Activated T-helper 1 cell treated with anti-CD3 and anti-CD28 coated beads, Interleukin-12 subunit alpha, Interleukin-12 subunit beta, Interleukin-2, Interleukin-4 antibody, amounts not matched to agents 30 ng/mL and 10 ng/mL and 1 ng/mL, durations not matched to agents 14 hours and 24 hours and 36 hours (primary cell): ENCODE data around the gene AFF4. TPM values are rescaled to one million over a fixed set of nuclear protein-coding genes. Genes with fewer than 3 reads are reported as not detected.
"Not testable (repeated sequence)": the region's sequence is repeated elsewhere in the genome, so short reads cannot be mapped to it uniquely, and the experiment has no call there.

Source experiments
- DNase-seq: peaks from one replicate; pipeline ENCODE4 v3.0.0; 2021; ENCODE audit warnings: low spot score
- H3K27ac Mint-ChIP-seq: one replicate; pipeline ENCODE4 v1.8.0; 2021; ENCODE audit warnings: mild to moderate bottlenecking, mixed read lengths
- H3K27me3 Mint-ChIP-seq: one replicate; pipeline ENCODE4 v1.8.0; 2022; ENCODE audit warnings: mild to moderate bottlenecking, moderate library complexity, mixed read lengths; ENCODE audit not compliant: insufficient read depth
- H3K36me3 Mint-ChIP-seq: one replicate; pipeline ENCODE4 v1.8.0; 2021; ENCODE audit warnings: low read depth, mixed read lengths
- H3K4me1 Mint-ChIP-seq: one replicate; pipeline ENCODE4 v1.8.0; 2021; ENCODE audit warnings: low read depth, mixed read lengths
- H3K4me3 Mint-ChIP-seq: one replicate; pipeline ENCODE4 v1.8.0; 2021; ENCODE audit warnings: mild to moderate bottlenecking, moderate library complexity, mixed read lengths
- H3K9me3 Mint-ChIP-seq: one replicate; pipeline ENCODE4 v1.8.0; 2021; ENCODE audit warnings: mixed read lengths
- intact Hi-C: fragments of 100-400 bp; cut with micrococcal nuclease; formaldehyde crosslinking; loops from one replicate; pipeline ENCODE4 v1.15.1; 2024
- total RNA-seq: library from RNA; stranded (reverse); gene quantifications from 2 replicates; pipeline ENCODE4 v1.2.3, GENCODE V29; 2022

The AFF4 gene
- total RNA-seq, 1 donor from 2014 or later, result 40.9 TPM

- H3K36me3 Mint-ChIP-seq, H3K9me3 Mint-ChIP-seq, intact Hi-C loops, H3K27me3 Mint-ChIP-seq, H3K27ac Mint-ChIP-seq, DNase-seq, H3K4me3 Mint-ChIP-seq: not testable (repeated sequence)
- H3K4me1 Mint-ChIP-seq, result peaks cover 18% of the 10 kb centered on the region
Observed at GRCh38 chr5:132945315-132945714, 18.1 kb downstream of the AFF4 start.

DNA sequence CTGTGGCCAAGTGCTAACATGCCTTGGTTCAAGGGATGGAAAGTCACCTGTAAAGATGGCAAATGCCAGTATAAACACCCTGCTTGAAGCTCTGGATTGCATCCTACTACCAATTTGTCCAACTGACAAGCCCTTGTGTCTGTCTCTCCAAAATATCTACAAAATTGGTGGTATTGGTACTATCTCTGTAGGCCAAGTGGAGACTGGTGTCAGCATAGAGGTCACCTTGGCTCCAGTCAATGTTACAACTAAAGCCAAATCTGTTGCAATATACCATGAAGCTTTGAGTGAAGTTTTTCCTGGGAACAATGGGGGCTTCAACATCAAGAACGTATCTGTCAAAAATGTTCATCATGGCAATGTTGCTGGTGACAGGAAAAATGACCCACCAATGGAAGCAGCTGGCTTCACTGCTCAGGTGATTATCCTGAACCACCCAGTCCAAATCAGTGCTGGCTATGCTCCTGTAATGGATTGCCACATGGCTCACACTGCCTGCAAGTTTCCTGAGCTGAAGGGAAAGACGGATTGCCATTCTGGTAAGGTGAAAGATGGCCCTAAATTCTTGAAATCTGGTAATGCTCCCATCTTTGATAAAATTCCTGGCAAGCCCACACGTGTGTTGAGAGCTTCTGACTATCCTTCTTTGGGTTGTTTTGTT is 19.9 kb downstream of the AFF4 start:
- DNase-seq, result no peak
- H3K36me3 Mint-ChIP-seq, result no peaks in the 10 kb centered on the region
- no peaks in the 10 kb centered on the region for H3K27me3 Mint-ChIP-seq
- no peak overlapping the region for H3K27ac Mint-ChIP-seq
- intact Hi-C loops, result no loop called here
- no peak overlapping the region for H3K4me3 Mint-ChIP-seq
- no peaks in the 10 kb centered on the region for H3K9me3 Mint-ChIP-seq
- H3K4me1 Mint-ChIP-seq, result peaks cover 13% of the 10 kb centered on the region

DNA sequence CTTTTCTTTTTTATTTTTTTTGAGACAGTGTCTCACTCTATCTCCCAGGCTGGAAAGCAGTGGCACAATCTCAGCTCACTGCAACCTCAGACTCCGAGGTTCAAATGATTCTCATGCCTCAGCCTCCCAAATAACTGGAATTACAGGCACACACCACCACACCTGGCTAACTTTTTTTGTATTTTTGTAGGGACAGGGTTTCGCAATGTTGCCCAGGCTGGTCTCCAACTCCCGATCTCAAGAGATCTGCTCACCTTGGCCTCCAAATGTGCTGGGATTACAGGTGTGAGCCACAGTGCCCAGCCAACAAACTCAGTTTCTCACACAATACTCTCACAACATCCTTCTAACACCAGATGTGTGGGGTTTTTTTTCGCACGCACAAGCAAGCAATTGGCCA is 22.1 kb downstream of the AFF4 start:
- Mint-ChIP-seq H3K4me1 (peaks cover 4% of the 10 kb centered on the region), H3K4me3 (no peak overlapping the region), H3K27me3 (no peaks in the 10 kb centered on the region), H3K27ac (no peak overlapping the region), H3K9me3 (no peaks in the 10 kb centered on the region), H3K36me3 (peaks cover 6% of the 10 kb centered on the region)
- intact Hi-C loops, result no loop called here
- no peak for DNase-seq

DNA sequence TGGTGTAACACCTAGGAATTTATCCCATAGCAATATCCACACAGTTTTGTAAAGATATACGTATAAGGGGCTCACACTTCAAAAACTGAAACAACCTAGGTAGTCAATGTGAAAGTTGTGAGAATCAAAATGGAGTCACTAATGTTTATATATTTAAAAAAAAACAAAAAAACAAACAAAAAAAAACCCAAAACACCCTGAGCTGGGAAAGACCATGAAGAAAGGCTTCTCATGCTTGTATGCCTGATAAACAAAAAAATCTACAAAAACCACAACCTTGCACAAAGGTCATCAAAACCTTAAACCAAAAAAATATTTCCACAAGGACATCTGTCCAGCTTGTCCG is 35.4 kb downstream of the AFF4 start:
- H3K27me3 Mint-ChIP-seq, result no peaks in the 10 kb centered on the region
- DNase-seq, result no peak
- intact Hi-C loops, result no loop called here
- H3K36me3 Mint-ChIP-seq, result peaks cover 45% of the 10 kb centered on the region
- no peak overlapping the region for H3K4me3 Mint-ChIP-seq
- no peaks in the 10 kb centered on the region for H3K9me3 Mint-ChIP-seq
- H3K27ac Mint-ChIP-seq, result no peak overlapping the region
- H3K4me1 Mint-ChIP-seq, result no peaks in the 10 kb centered on the region

DNA sequence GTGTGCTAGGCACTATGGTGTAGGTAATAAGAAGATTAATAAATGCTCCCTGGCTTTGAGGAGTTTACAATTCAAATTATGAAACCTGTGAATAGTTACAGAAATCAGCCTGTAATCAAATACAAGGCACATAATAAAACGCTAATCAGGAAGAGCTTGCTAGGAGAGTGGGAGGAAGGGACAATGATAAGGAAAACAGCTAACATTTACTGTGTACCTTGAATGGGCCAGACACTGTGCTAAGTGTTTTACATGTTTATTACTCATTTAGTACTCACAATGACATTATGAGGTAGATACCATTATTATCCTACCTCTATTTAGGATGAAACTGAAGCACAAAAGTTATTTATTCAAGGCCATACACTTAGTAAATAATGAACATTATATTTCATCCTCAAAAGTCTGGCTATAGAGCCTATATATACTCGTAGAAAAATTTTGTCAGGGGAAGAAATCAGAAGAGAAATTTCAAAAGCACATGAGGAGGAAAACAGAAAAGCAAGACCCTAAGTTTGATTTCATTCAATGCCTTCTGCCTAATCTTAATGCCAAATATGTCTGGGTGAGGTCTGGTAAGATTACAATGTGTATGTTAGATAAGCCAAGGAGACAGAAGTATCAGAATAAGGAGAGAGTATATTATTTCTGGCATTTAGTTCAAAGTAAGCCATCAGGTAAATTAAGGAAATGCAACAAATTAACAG is 35.9 kb downstream of the AFF4 start:
- H3K36me3 Mint-ChIP-seq, result peaks cover 40% of the 10 kb centered on the region
- no peak for DNase-seq
- no peaks in the 10 kb centered on the region for H3K27me3 Mint-ChIP-seq
- intact Hi-C loops, result no loop called here
- H3K4me1 Mint-ChIP-seq, result no peaks in the 10 kb centered on the region
- H3K27ac Mint-ChIP-seq, result no peak overlapping the region
- H3K4me3 Mint-ChIP-seq, result no peak overlapping the region
- no peaks in the 10 kb centered on the region for H3K9me3 Mint-ChIP-seq

GRCh38 chr5:132926437-132926836 is 37.0 kb downstream of the AFF4 start:
- Mint-ChIP-seq H3K9me3 (no peaks in the 10 kb centered on the region), H3K27me3 (no peaks in the 10 kb centered on the region), H3K27ac (no peak overlapping the region), H3K4me3 (no peak overlapping the region), H3K36me3 (peaks cover 40% of the 10 kb centered on the region), H3K4me1 (no peaks in the 10 kb centered on the region)
- intact Hi-C loops, result no loop called here
- DNase-seq, result no peak

DNA sequence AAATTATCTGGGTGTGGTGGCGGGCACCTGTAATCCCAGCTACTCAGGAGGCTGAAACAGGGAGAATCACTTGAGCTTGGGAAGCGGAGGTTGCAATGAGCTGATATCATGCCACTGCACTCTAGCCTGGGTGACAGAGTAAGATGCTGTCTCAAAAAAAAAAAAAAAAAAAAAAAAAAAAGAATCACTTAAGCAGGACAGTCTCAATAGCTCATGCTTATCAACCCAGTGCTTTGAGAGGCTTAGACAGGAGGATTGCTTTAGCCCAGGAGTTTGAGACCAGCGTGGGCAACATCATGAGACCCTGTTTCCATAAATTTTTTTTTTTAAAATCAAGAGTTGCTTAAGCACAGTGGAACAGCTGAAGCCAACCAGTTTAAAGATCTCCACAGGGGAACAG is 47.3 kb downstream of the AFF4 start:
- intact Hi-C loops, result no loop called here
- H3K27me3 Mint-ChIP-seq, result no peaks in the 10 kb centered on the region
- no peaks in the 10 kb centered on the region for H3K9me3 Mint-ChIP-seq
- no peak overlapping the region for H3K4me3 Mint-ChIP-seq
- H3K27ac Mint-ChIP-seq, result no peak overlapping the region
- DNase-seq, result no peak
- H3K36me3 Mint-ChIP-seq, result peaks cover 19% of the 10 kb centered on the region
- H3K4me1 Mint-ChIP-seq, result no peaks in the 10 kb centered on the region

DNA sequence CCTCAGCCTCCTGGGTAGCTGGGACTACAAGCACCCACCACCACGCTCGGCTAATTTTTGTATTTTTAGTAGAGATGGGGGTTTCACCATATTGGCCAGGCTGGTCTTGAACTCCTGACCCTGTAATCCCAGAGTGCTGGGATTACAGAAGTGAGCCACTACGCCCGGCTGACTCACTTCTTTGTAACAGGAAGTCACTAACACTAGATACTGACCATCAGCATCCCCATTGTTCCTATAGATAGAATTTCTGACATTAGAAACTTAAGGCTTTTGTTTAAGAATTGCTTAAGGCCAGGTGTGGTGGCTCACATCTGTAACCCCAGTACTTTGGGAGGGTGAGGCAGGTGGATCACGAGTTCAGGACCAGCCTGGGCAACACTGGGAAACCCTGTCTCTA is 47.8 kb downstream of the AFF4 start:
- no peak for DNase-seq
- H3K27me3 Mint-ChIP-seq, result no peaks in the 10 kb centered on the region
- peaks cover 20% of the 10 kb centered on the region for H3K36me3 Mint-ChIP-seq
- intact Hi-C loops, result no loop called here
- no peak overlapping the region for H3K27ac Mint-ChIP-seq
- H3K4me3 Mint-ChIP-seq, result no peak overlapping the region
- H3K4me1 Mint-ChIP-seq, result no peaks in the 10 kb centered on the region
- H3K9me3 Mint-ChIP-seq, result no peaks in the 10 kb centered on the region

GRCh38 chr5:132909702-132910101 is 53.7 kb downstream of the AFF4 start:
- H3K36me3 Mint-ChIP-seq, result peaks cover 17% of the 10 kb centered on the region
- no peak for DNase-seq
- intact Hi-C loops, result no loop called here
- H3K4me3 Mint-ChIP-seq, result no peak overlapping the region
- H3K27me3 Mint-ChIP-seq, result no peaks in the 10 kb centered on the region
- no peaks in the 10 kb centered on the region for H3K9me3 Mint-ChIP-seq
- peaks cover 6% of the 10 kb centered on the region for H3K4me1 Mint-ChIP-seq
- H3K27ac Mint-ChIP-seq, result no peak overlapping the region

- peaks cover 6% of the 10 kb centered on the region for H3K4me1 Mint-ChIP-seq
- intact Hi-C loops, result no loop called here
- H3K27ac Mint-ChIP-seq, result no peak overlapping the region
- H3K36me3 Mint-ChIP-seq, result peaks cover 20% of the 10 kb centered on the region
- H3K27me3 Mint-ChIP-seq, result no peaks in the 10 kb centered on the region
- H3K9me3 Mint-ChIP-seq, result no peaks in the 10 kb centered on the region
- DNase-seq, result no peak
- no peak overlapping the region for H3K4me3 Mint-ChIP-seq
Observed at GRCh38 chr5:132907161-132907560, 56.3 kb downstream of the AFF4 start.

- peaks cover 18% of the 10 kb centered on the region for H3K36me3 Mint-ChIP-seq
- no peaks in the 10 kb centered on the region for H3K9me3 Mint-ChIP-seq
- no peak overlapping the region for H3K27ac Mint-ChIP-seq
- intact Hi-C loops, result no loop called here
- no peak for DNase-seq
- no peaks in the 10 kb centered on the region for H3K27me3 Mint-ChIP-seq
- no peak overlapping the region for H3K4me3 Mint-ChIP-seq
- H3K4me1 Mint-ChIP-seq, result peaks cover 6% of the 10 kb centered on the region
Observed at GRCh38 chr5:132905938-132906337, 57.5 kb downstream of the AFF4 start.

GRCh38 chr5:132901730-132902129 is 61.7 kb downstream of the AFF4 start:
- H3K4me1 Mint-ChIP-seq, result peaks cover 15% of the 10 kb centered on the region
- H3K4me3 Mint-ChIP-seq, result no peak overlapping the region
- H3K9me3 Mint-ChIP-seq, result no peaks in the 10 kb centered on the region
- no peak for DNase-seq
- no peak overlapping the region for H3K27ac Mint-ChIP-seq
- H3K36me3 Mint-ChIP-seq, result peaks cover 26% of the 10 kb centered on the region
- intact Hi-C loops, result no loop called here
- H3K27me3 Mint-ChIP-seq, result no peaks in the 10 kb centered on the region

DNA sequence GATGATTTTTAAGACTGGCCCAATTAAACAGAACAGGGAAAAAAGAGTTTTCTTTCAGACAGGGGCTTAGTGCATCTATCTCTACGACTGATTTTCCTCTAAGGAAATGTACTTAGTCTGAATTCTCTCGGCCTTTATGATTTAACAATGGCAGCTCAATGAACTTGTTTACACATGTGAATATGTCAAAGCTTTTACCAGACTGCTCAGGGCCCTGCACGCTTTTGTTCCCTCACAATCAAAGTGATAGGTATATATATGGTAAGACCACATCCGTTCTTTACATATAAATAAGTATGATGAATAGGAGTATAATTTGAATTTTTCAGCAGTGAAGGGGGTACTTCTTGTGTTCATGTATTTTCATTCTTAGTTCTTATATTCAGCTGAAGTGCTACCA is 62.4 kb downstream of the AFF4 start:
- intact Hi-C loops, result no loop called here
- no peak for DNase-seq
- H3K4me3 Mint-ChIP-seq, result no peak overlapping the region
- no peaks in the 10 kb centered on the region for H3K27me3 Mint-ChIP-seq
- H3K4me1 Mint-ChIP-seq, result peaks cover 22% of the 10 kb centered on the region
- no peak overlapping the region for H3K27ac Mint-ChIP-seq
- peaks cover 33% of the 10 kb centered on the region for H3K36me3 Mint-ChIP-seq
- no peaks in the 10 kb centered on the region for H3K9me3 Mint-ChIP-seq
